Large intestine (tissue), 3 donors: ENCODE data around the gene EPB41L4B. TPM values are rescaled to one million over a fixed set of nuclear protein-coding genes. Genes with fewer than 3 reads are reported as not detected.

Experiments
- DNase-seq, 2 donors: peaks; one replicate each; pipeline versions ENCODE4 v3.0.0 to v3.0.0-alpha.2; 2013
- H3K27ac ChIP-seq: one replicate; pipeline ENCODE4 v1.5.1; 2013; ENCODE audit warnings: low read length
- H3K27me3 ChIP-seq: 2 replicates; pipeline ENCODE4 v1.6.1; 2013; ENCODE audit warnings: low read length; ENCODE audit not compliant: control insufficient read depth, insufficient read depth
- H3K36me3 ChIP-seq: 2 replicates; pipeline ENCODE4 v1.6.1; 2013; ENCODE audit warnings: low read length; ENCODE audit not compliant: control insufficient read depth, insufficient read depth
- H3K4me1 ChIP-seq: one replicate; pipeline ENCODE4 v1.6.1; 2013; ENCODE audit warnings: low read length; ENCODE audit not compliant: control insufficient read depth, insufficient read depth
- H3K4me3 ChIP-seq: one replicate; pipeline ENCODE4 v1.5.1; 2013; ENCODE audit warnings: low read length
- H3K9me3 ChIP-seq: one replicate; pipeline ENCODE4 v1.6.1; 2013; ENCODE audit warnings: mild to moderate bottlenecking, low read depth, low read length, moderate library complexity; ENCODE audit not compliant: control insufficient read depth
- WGBS: methylation state at CpG from one replicate; pipeline ENCODE4 v1.1.5; 2013; ENCODE audit warnings: low lambda C conversion rate; ENCODE audit not compliant: insufficient coverage; 5-methylcytosine and 5-hydroxymethylcytosine counted together
- polyA plus RNA-seq: library from polyadenylated mRNA; unstranded; fragments of 120-200 nt; gene quantifications from one replicate; pipeline ENCODE4 v1.2.1, GENCODE V29; 2013

EPB41L4B gene
- polyA plus RNA-seq, 1 donor, result 35.5 TPM

DNA sequence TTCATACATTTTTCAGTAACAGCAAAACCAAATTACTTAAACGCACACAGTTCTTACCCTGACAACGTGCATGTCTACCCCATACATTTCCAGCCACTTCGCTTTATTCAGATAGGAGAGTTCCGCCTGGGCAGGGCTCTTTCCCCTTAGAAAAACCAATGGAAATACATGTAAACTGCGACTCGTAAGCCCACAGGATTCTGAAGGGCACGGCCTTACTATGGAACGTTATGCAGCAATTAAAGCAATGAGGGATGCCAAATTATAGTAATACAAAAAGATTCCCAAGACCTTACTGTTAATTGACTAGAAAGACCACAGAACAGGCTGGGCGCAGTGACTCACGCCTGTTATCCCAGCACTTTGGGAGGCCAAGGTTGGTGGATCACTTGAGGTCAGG lies 64.5 kb downstream of the EPB41L4B start:
- H3K27ac ChIP-seq, result no peak overlapping the region
- peaks cover 15% of the 10 kb centered on the region for H3K36me3 ChIP-seq
- H3K9me3 ChIP-seq, result no peaks in the 10 kb centered on the region
- H3K4me1 ChIP-seq, result peaks cover 5% of the 10 kb centered on the region
- H3K4me3 ChIP-seq, result no peak overlapping the region
- H3K27me3 ChIP-seq, result no peaks in the 10 kb centered on the region
- no peak for DNase-seq
- WGBS, result 80% methylated on average over 2 of the region's 10 CpGs

DNA sequence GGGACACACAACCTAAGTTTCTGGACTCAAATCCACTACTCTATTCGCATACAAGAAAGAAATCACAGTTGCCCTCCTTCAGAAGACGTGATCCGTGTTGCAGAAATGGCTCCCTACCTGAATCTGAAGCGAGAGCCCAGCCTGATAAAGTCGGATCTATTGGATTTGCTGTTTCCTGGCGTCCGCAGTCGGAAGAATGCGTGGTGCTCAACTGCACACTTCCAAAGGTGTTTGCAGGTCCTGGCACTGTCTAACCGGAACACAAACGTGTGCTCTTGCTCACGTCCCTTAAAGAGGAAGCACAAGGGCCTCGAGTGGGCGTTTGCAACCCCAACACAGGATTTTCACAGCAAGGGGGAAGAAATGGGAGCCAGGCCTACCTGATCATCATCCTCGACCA lies 65.5 kb downstream of the EPB41L4B start:
- Histone ChIP-seq H3K4me1 (peaks cover 13% of the 10 kb centered on the region), H3K27ac (no peak overlapping the region), H3K4me3 (no peak overlapping the region), H3K36me3 (peaks cover 15% of the 10 kb centered on the region), H3K9me3 (no peaks in the 10 kb centered on the region), H3K27me3 (no peaks in the 10 kb centered on the region)
- DNase-seq, result no peak
- 100% methylated on average over 1 of the region's 15 CpGs for WGBS

- DNase-seq, result no peak
- Histone ChIP-seq H3K4me1 (peaks cover 20% of the 10 kb centered on the region), H3K4me3 (no peak overlapping the region), H3K36me3 (peaks cover 15% of the 10 kb centered on the region), H3K27me3 (no peaks in the 10 kb centered on the region), H3K9me3 (no peaks in the 10 kb centered on the region), H3K27ac (no peak overlapping the region)
- WGBS, result 100% methylated on average over 1 of the region's 4 CpGs
These were observed 66.5 kb downstream of the EPB41L4B start for GRCh38 chr9:109254317-109254716.

- Histone ChIP-seq H3K4me1 (peaks cover 20% of the 10 kb centered on the region), H3K4me3 (no peak overlapping the region), H3K9me3 (no peaks in the 10 kb centered on the region), H3K27me3 (no peaks in the 10 kb centered on the region), H3K27ac (no peak overlapping the region), H3K36me3 (peaks cover 15% of the 10 kb centered on the region)
- WGBS, result 90% methylated on average over 2 of the region's 7 CpGs
- DNase-seq, result no peak
These were observed 67.1 kb downstream of the EPB41L4B start for GRCh38 chr9:109253637-109254284.

GRCh38 chr9:109253241-109253636 lies 67.6 kb downstream of the EPB41L4B start:
- no peaks in the 10 kb centered on the region for H3K9me3 ChIP-seq
- no peak for DNase-seq
- no peaks in the 10 kb centered on the region for H3K27me3 ChIP-seq
- 100% methylated on average over 1 of the region's 11 CpGs for WGBS
- peaks cover 20% of the 10 kb centered on the region for H3K4me1 ChIP-seq
- H3K27ac ChIP-seq, result no peak overlapping the region
- H3K36me3 ChIP-seq, result peaks cover 15% of the 10 kb centered on the region
- H3K4me3 ChIP-seq, result no peak overlapping the region

GRCh38 chr9:109252291-109252690 lies 68.6 kb downstream of the EPB41L4B start:
- no peak overlapping the region for H3K4me3 ChIP-seq
- DNase-seq, result no peak
- H3K9me3 ChIP-seq, result no peaks in the 10 kb centered on the region
- peaks cover 20% of the 10 kb centered on the region for H3K4me1 ChIP-seq
- WGBS, result 80% methylated on average over 1 of the region's 7 CpGs
- peaks cover 11% of the 10 kb centered on the region for H3K36me3 ChIP-seq
- H3K27me3 ChIP-seq, result no peaks in the 10 kb centered on the region
- H3K27ac ChIP-seq, result no peak overlapping the region

- peaks cover 20% of the 10 kb centered on the region for H3K4me1 ChIP-seq
- H3K9me3 ChIP-seq, result no peaks in the 10 kb centered on the region
- WGBS, result 56% methylated on average over 2 of the region's 5 CpGs
- no peaks in the 10 kb centered on the region for H3K27me3 ChIP-seq
- no peak overlapping the region for H3K4me3 ChIP-seq
- no peak for DNase-seq
- peaks cover 9% of the 10 kb centered on the region for H3K36me3 ChIP-seq
- H3K27ac ChIP-seq, result peak overlapping the region; percentile 65
These were observed 69.1 kb downstream of the EPB41L4B start for GRCh38 chr9:109251776-109252106.

GRCh38 chr9:109251080-109251775 lies 69.6 kb downstream of the EPB41L4B start:
- Histone ChIP-seq H3K36me3 (peaks cover 8% of the 10 kb centered on the region), H3K4me1 (peaks cover 20% of the 10 kb centered on the region), H3K4me3 (no peak overlapping the region), H3K27ac (peak overlapping the region; percentile 65), H3K9me3 (no peaks in the 10 kb centered on the region), H3K27me3 (no peaks in the 10 kb centered on the region)
- DNase-seq, result peak; percentile 52 to 85
- WGBS, result no CpG with 5 or more reads among the region's 10 CpGs

GRCh38 chr9:109250771-109251079 lies 70.1 kb downstream of the EPB41L4B start:
- WGBS, result 100% methylated on average over 1 of the region's 3 CpGs
- H3K36me3 ChIP-seq, result peaks cover 8% of the 10 kb centered on the region

GRCh38 chr9:109250311-109250741 lies 70.5 kb downstream of the EPB41L4B start:
- Histone ChIP-seq H3K36me3 (peaks cover 8% of the 10 kb centered on the region), H3K27me3 (no peaks in the 10 kb centered on the region), H3K4me1 (peaks cover 20% of the 10 kb centered on the region), H3K27ac (peak overlapping the region; percentile 65), H3K4me3 (no peak overlapping the region), H3K9me3 (no peaks in the 10 kb centered on the region)
- peak; percentile 3 to 52 for DNase-seq
- no CpG with 5 or more reads among the region's 12 CpGs for WGBS

More at GRCh38 chr9:109250771-109251079, 70.1 kb downstream of the EPB41L4B start:
- Histone ChIP-seq H3K9me3 (no peaks in the 10 kb centered on the region), H3K4me1 (peaks cover 20% of the 10 kb centered on the region), H3K4me3 (no peak overlapping the region), H3K27me3 (no peaks in the 10 kb centered on the region), H3K27ac (peak overlapping the region; percentile 65)
- DNase-seq, result no peak

GRCh38 chr9:109249615-109250014 lies 71.2 kb downstream of the EPB41L4B start:
- H3K4me1 ChIP-seq, result peaks cover 20% of the 10 kb centered on the region
- H3K27me3 ChIP-seq, result no peaks in the 10 kb centered on the region
- WGBS, result no CpG with 5 or more reads among the region's 5 CpGs
- no peak overlapping the region for H3K4me3 ChIP-seq
- H3K36me3 ChIP-seq, result peaks cover 8% of the 10 kb centered on the region
- no peak overlapping the region for H3K27ac ChIP-seq
- no peak for DNase-seq
- H3K9me3 ChIP-seq, result no peaks in the 10 kb centered on the region
